ENCODE data around the gene MIA.

DNA sequence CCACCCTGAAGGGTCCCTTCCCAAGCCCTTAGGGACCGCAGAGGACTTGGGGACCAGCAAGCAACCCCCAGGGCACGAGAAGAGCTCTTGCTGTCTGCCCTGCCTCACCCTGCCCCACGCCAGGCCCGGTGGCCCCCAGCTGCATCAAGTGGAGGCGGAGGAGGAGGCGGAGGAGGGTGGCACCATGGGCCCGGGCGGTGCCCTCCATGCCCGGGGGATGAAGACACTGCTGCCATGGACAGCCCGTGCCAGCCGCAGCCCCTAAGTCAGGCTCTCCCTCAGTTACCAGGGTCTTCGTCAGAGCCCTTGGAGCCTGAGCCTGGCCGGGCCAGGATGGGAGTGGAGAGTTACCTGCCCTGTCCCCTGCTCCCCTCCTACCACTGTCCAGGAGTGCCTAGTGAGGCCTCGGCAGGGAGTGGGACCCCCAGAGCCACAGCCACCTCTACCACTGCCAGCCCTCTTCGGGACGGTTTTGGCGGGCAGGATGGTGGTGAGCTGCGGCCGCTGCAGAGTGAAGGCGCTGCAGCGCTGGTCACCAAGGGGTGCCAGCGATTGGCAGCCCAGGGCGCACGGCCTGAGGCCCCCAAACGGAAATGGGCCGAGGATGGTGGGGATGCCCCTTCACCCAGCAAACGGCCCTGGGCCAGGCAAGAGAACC lies 25.1 kb downstream of the MIA start:
- TF ChIP-seq, protein P1, sequence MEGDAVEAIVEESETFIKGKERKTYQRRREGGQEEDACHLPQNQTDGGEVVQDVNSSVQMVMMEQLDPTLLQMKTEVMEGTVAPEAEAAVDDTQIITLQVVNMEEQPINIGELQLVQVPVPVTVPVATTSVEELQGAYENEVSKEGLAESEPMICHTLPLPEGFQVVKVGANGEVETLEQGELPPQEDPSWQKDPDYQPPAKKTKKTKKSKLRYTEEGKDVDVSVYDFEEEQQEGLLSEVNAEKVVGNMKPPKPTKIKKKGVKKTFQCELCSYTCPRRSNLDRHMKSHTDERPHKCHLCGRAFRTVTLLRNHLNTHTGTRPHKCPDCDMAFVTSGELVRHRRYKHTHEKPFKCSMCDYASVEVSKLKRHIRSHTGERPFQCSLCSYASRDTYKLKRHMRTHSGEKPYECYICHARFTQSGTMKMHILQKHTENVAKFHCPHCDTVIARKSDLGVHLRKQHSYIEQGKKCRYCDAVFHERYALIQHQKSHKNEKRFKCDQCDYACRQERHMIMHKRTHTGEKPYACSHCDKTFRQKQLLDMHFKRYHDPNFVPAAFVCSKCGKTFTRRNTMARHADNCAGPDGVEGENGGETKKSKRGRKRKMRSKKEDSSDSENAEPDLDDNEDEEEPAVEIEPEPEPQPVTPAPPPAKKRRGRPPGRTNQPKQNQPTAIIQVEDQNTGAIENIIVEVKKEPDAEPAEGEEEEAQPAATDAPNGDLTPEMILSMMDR (IDR thresholded peaks at IDR 0.05) = no peak
- TF ChIP-seq POLR2AphosphoS5 (IDR thresholded peaks at IDR 0.05) = no peak

All from breast epithelium (tissue), 3 donors.